ENCODE measurements around the gene EDIL3. TPM values are rescaled to one million over a fixed set of nuclear protein-coding genes. Genes with fewer than 3 reads are reported as not detected.

The EDIL3 gene
- total RNA-seq, 1 donor from 2014 or later: 220 TPM

- peaks cover under 1% of the 10 kb centered on the region for H3K36me3 Mint-ChIP-seq (ENCODE audit: unreplicated experiment)
- no peak overlapping the region for H3K4me3 Mint-ChIP-seq (ENCODE audit: unreplicated experiment)
- TF ChIP-seq, protein P1, sequence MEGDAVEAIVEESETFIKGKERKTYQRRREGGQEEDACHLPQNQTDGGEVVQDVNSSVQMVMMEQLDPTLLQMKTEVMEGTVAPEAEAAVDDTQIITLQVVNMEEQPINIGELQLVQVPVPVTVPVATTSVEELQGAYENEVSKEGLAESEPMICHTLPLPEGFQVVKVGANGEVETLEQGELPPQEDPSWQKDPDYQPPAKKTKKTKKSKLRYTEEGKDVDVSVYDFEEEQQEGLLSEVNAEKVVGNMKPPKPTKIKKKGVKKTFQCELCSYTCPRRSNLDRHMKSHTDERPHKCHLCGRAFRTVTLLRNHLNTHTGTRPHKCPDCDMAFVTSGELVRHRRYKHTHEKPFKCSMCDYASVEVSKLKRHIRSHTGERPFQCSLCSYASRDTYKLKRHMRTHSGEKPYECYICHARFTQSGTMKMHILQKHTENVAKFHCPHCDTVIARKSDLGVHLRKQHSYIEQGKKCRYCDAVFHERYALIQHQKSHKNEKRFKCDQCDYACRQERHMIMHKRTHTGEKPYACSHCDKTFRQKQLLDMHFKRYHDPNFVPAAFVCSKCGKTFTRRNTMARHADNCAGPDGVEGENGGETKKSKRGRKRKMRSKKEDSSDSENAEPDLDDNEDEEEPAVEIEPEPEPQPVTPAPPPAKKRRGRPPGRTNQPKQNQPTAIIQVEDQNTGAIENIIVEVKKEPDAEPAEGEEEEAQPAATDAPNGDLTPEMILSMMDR (IDR thresholded peaks at IDR 0.05; ENCODE audit: partially characterized antibody, unreplicated experiment): no peak
- H3K9me3 Mint-ChIP-seq (ENCODE audit: unreplicated experiment): peaks cover 2% of the 10 kb centered on the region
- peaks cover 2% of the 10 kb centered on the region for H3K27me3 Mint-ChIP-seq (ENCODE audit: unreplicated experiment)
- no peaks in the 10 kb centered on the region for H3K4me1 Mint-ChIP-seq (ENCODE audit: low read depth, unreplicated experiment)
- no peak overlapping the region for H3K27ac Mint-ChIP-seq (ENCODE audit: unreplicated experiment)
- DNase-seq: no peak
These were observed 390.9 kb downstream of the EDIL3 start for GRCh38 chr5:83993803-83994202.

DNA sequence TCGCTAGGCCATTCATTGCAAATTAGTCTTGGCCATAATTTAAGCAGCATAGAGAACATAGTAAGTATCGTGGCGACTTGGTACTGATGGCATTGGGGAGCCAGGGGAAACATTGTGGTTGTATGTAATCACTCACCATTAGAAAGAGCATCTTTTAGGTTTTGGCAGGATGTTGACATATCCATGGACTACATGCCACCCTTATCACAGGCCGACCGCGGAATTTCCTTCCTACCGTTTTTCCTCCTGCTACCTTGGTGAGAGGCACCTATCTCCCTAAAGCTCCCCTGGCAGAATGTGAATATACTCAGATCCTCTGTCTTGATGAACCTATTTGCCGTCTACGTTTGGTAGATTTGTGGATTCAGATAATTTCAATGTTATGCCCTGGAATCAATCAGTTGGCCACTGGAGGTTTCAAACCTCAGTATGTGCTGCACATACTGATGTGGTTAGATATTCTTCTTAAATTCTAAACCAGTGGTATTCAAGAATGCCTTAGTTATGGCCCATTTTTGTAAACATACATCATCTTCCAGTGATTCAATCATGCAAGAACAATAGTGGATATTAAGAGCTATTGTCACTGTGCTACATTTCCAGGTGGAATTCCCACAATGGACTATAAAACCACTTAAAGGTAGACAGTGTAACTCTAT, 393.0 kb downstream of the EDIL3 start:
- Mint-ChIP-seq H3K36me3 (ENCODE audit: unreplicated experiment) (no peaks in the 10 kb centered on the region), H3K4me1 (ENCODE audit: low read depth, unreplicated experiment) (no peaks in the 10 kb centered on the region), H3K4me3 (ENCODE audit: unreplicated experiment) (no peak overlapping the region), H3K9me3 (ENCODE audit: unreplicated experiment) (no peaks in the 10 kb centered on the region), H3K27ac (ENCODE audit: unreplicated experiment) (no peak overlapping the region), H3K27me3 (ENCODE audit: unreplicated experiment) (peaks cover 2% of the 10 kb centered on the region)
- TF ChIP-seq, protein P1 (IDR thresholded peaks at IDR 0.05; ENCODE audit: partially characterized antibody, unreplicated experiment): no peak
- no peak for DNase-seq

DNA sequence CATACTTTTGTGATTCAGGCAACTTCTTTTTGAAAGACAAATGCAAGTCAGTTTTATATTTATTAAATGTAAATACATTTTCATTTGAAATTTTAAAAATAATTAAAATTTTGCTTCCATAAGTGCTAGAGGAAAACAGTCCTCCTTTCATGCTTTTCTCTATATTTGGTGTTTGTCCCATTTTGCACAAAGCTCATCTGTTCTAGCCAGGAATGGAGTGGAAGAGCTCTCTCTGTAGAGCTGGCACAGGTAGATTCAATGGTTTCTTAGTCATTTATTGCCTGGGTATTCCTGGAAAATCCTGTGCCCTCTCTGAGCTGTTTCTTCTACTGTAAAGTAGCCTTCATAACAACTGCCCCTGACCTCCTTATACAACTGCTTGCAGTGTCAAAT, 396.4 kb downstream of the EDIL3 start:
- H3K27me3 Mint-ChIP-seq (ENCODE audit: unreplicated experiment): no peaks in the 10 kb centered on the region
- H3K9me3 Mint-ChIP-seq (ENCODE audit: unreplicated experiment): no peaks in the 10 kb centered on the region
- H3K4me1 Mint-ChIP-seq (ENCODE audit: low read depth, unreplicated experiment): peaks cover 8% of the 10 kb centered on the region
- no peak overlapping the region for H3K27ac Mint-ChIP-seq (ENCODE audit: unreplicated experiment)
- TF ChIP-seq, protein P1 (IDR thresholded peaks at IDR 0.05; ENCODE audit: partially characterized antibody, unreplicated experiment): no peak
- H3K4me3 Mint-ChIP-seq (ENCODE audit: unreplicated experiment): no peak overlapping the region
- DNase-seq: no peak
- no peaks in the 10 kb centered on the region for H3K36me3 Mint-ChIP-seq (ENCODE audit: unreplicated experiment)

- DNase-seq: no peak
These were observed 397.0 kb downstream of the EDIL3 start for GRCh38 chr5:83987513-83988292.

More at GRCh38 chr5:83987513-83988292, 397.0 kb downstream of the EDIL3 start:
- H3K9me3 Mint-ChIP-seq (ENCODE audit: unreplicated experiment): no peaks in the 10 kb centered on the region
- H3K4me3 Mint-ChIP-seq (ENCODE audit: unreplicated experiment): no peak overlapping the region
- H3K27me3 Mint-ChIP-seq (ENCODE audit: unreplicated experiment): no peaks in the 10 kb centered on the region
- peaks cover 8% of the 10 kb centered on the region for H3K4me1 Mint-ChIP-seq (ENCODE audit: low read depth, unreplicated experiment)
- TF ChIP-seq, protein P1 (IDR thresholded peaks at IDR 0.05; ENCODE audit: partially characterized antibody, unreplicated experiment): no peak
- H3K36me3 Mint-ChIP-seq (ENCODE audit: unreplicated experiment): no peaks in the 10 kb centered on the region
- no peak overlapping the region for H3K27ac Mint-ChIP-seq (ENCODE audit: unreplicated experiment)
